Activated T-helper 1 cell treated with anti-CD3 and anti-CD28 coated beads, Interleukin-12 subunit alpha, Interleukin-12 subunit beta, Interleukin-2, Interleukin-4 antibody, amounts not matched to agents 30 ng/mL and 10 ng/mL and 1 ng/mL, durations not matched to agents 14 hours and 24 hours and 36 hours (primary cell): ENCODE results near the gene RASGEF1C. TPM values are rescaled to one million over a fixed set of nuclear protein-coding genes. Genes with fewer than 3 reads are reported as not detected.

Source experiments
- DNase-seq: peaks from one replicate; pipeline ENCODE4 v3.0.0; 2021; ENCODE audit warnings: low spot score
- H3K27ac Mint-ChIP-seq: one replicate; pipeline ENCODE4 v1.8.0; 2021; ENCODE audit warnings: mild to moderate bottlenecking, mixed read lengths
- H3K27me3 Mint-ChIP-seq: one replicate; pipeline ENCODE4 v1.8.0; 2022; ENCODE audit warnings: mild to moderate bottlenecking, moderate library complexity, mixed read lengths; ENCODE audit not compliant: insufficient read depth
- H3K36me3 Mint-ChIP-seq: one replicate; pipeline ENCODE4 v1.8.0; 2021; ENCODE audit warnings: low read depth, mixed read lengths
- H3K4me1 Mint-ChIP-seq: one replicate; pipeline ENCODE4 v1.8.0; 2021; ENCODE audit warnings: low read depth, mixed read lengths
- H3K4me3 Mint-ChIP-seq: one replicate; pipeline ENCODE4 v1.8.0; 2021; ENCODE audit warnings: mild to moderate bottlenecking, moderate library complexity, mixed read lengths
- H3K9me3 Mint-ChIP-seq: one replicate; pipeline ENCODE4 v1.8.0; 2021; ENCODE audit warnings: mixed read lengths
- intact Hi-C: fragments of 100-400 bp; cut with micrococcal nuclease; formaldehyde crosslinking; loops from one replicate; pipeline ENCODE4 v1.15.1; 2024
- total RNA-seq: library from RNA; stranded (reverse); gene quantifications from 2 replicates; pipeline ENCODE4 v1.2.3, GENCODE V29; 2022

Gene RASGEF1C
- total RNA-seq, 1 donor from 2014 or later, result not detected

GRCh38 chr5:180157866-180158265, 51.1 kb downstream of the RASGEF1C start:
- Mint-ChIP-seq H3K27me3 (peaks cover 3% of the 10 kb centered on the region), H3K9me3 (peaks cover 4% of the 10 kb centered on the region), H3K27ac (no peak overlapping the region), H3K36me3 (no peaks in the 10 kb centered on the region), H3K4me3 (no peak overlapping the region), H3K4me1 (no peaks in the 10 kb centered on the region)
- no peak for DNase-seq
- intact Hi-C loops, result no loop called here

- H3K4me3 Mint-ChIP-seq, result no peak overlapping the region
- H3K27me3 Mint-ChIP-seq, result peaks cover 3% of the 10 kb centered on the region
- DNase-seq, result no peak
- H3K9me3 Mint-ChIP-seq, result peaks cover 4% of the 10 kb centered on the region
- no peak overlapping the region for H3K27ac Mint-ChIP-seq
- intact Hi-C loops, result no loop called here
- no peaks in the 10 kb centered on the region for H3K36me3 Mint-ChIP-seq
- H3K4me1 Mint-ChIP-seq, result no peaks in the 10 kb centered on the region
Measured at GRCh38 chr5:180156141-180156540, 52.9 kb downstream of the RASGEF1C start.

DNA sequence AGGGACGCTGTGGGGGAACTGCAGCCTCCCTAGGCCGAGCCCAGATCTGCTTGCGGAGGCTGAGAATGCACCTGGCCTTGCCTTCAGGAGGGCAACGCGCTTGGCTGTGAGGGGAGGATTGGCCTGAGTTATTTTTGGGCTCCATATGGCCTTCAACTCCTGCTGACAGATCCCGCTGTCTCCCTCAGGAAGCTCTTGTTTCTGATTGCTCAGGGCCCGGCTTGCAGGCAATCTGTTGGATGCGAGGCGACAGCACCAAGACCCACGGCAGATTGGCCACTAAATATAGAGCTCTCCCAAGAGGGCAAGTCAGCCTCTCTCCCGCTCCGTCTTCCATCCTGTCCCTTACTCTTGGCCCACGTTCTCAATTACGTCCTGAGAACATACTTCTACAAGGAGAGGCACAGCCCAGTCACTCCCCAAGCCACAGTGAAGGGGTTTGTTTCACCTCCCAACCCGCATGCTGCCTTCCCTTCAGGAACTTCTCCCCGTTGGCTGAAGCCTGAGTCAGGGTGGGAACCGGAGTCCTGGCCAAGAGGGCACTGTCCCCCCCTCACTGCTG, 53.6 kb downstream of the RASGEF1C start:
- no peak overlapping the region for H3K27ac Mint-ChIP-seq
- intact Hi-C loops, result no loop called here
- H3K9me3 Mint-ChIP-seq, result peaks cover 4% of the 10 kb centered on the region
- H3K36me3 Mint-ChIP-seq, result no peaks in the 10 kb centered on the region
- no peaks in the 10 kb centered on the region for H3K4me1 Mint-ChIP-seq
- H3K4me3 Mint-ChIP-seq, result no peak overlapping the region
- H3K27me3 Mint-ChIP-seq, result no peaks in the 10 kb centered on the region
- no peak for DNase-seq

DNA sequence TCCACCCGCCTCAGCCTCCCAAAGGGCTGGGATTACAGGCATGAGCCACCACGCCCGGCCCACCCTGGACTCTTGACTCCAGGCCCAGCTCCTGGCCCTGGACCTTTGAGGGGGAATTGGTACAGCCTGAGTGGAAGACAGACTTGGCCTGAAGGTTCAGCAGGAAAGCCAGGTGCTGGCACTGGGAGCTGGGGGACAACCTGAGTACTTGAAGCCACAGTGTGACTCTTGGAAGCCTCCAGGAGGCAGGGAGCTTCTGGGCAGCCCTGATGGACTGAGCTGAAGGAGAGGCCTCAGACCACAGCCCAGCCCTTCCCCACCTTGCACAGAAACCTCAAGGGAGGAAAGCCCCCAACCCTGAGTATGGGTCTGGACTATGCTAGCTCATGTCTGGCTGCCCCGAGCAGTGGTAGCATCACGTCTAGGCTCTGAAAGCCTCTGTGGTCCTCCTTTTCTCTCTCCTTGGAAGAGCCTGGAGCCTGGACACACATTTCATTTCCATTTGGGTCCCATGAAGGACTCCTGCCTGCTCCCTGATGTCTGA, 54.1 kb downstream of the RASGEF1C start:
- no peak for DNase-seq
- intact Hi-C loops, result no loop called here
- peaks cover 10% of the 10 kb centered on the region for H3K9me3 Mint-ChIP-seq
- H3K27ac Mint-ChIP-seq, result no peak overlapping the region
- H3K27me3 Mint-ChIP-seq, result no peaks in the 10 kb centered on the region
- no peaks in the 10 kb centered on the region for H3K36me3 Mint-ChIP-seq
- H3K4me3 Mint-ChIP-seq, result no peak overlapping the region
- H3K4me1 Mint-ChIP-seq, result no peaks in the 10 kb centered on the region

DNA sequence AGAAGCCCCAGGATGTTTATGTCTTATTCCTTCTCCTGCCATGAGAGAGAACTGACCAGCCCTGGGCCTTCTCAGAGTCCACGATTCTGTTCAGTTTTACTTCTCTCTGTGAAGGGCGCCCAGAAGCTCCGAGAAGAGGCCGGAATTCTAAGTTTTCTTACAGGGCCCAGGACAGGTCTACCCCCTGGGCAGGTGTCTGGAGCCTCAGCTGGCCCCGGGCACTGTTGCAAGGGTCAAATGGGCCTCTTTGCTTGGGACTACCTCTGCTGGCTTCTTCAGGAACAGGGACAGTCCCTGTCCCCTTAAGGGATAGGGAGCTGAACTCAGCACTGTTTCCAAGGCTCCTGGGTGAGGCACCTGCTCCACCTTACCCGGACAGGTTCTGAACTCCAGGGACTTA, 55.0 kb downstream of the RASGEF1C start:
- Mint-ChIP-seq H3K4me3 (no peak overlapping the region), H3K36me3 (no peaks in the 10 kb centered on the region), H3K27me3 (no peaks in the 10 kb centered on the region), H3K27ac (no peak overlapping the region), H3K9me3 (peaks cover 13% of the 10 kb centered on the region), H3K4me1 (no peaks in the 10 kb centered on the region)
- intact Hi-C loops, result no loop called here
- no peak for DNase-seq

DNA sequence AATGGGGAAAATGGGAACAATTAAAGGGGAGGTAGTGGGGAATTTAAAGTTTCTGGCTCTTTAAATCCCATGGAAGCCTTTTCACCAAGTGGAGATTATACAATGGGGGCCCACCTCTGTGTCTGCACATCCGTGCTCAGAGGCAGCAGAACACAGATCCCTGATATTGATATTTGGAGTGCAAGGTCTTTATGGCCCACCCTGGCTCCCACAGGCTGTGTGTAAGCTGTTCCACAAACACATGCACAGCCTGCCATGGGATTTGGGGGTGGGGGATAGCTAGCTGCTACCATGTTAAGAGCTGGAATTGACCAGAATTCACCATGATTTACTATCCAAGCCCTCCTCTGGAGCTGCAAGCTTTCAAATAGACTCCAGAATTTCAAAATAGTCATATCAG, 55.9 kb downstream of the RASGEF1C start:
- peaks cover 2% of the 10 kb centered on the region for H3K27me3 Mint-ChIP-seq
- DNase-seq, result no peak
- no peaks in the 10 kb centered on the region for H3K4me1 Mint-ChIP-seq
- intact Hi-C loops, result no loop called here
- H3K9me3 Mint-ChIP-seq, result peaks cover 13% of the 10 kb centered on the region
- H3K27ac Mint-ChIP-seq, result no peak overlapping the region
- no peak overlapping the region for H3K4me3 Mint-ChIP-seq
- no peaks in the 10 kb centered on the region for H3K36me3 Mint-ChIP-seq

DNA sequence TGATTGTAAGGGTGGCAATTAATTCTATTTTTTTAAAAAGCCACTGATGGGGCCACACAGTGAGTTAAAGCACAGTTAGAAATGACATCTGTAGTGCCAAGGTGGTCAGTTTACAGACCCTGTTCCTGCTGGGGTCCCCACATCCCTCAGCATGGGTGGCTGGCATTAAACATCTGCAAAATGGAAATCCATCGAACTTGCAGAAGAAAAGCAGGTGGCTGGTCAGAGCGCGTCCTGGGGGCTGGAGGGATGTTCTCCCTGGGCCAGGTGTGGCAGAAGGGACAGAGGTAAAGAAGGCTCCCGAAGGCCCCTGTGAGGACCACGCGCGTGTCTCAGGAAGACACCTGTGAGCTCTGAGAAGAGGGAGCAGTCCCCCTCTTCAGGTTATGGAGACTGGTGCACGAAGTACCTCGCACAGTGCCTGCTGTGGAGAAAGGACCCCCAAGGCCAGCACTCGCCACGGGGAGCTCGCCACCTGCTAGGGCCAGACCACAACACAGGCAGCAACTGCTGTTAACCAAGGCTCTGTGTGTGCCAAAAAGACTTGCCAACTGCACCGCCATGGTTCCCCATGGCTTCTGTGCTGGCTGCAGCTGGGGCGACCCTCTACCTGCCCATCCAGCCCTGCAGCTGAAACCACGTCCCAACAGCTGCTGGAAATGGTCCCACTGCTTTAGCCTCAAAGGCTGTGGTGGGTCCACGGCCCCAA, 65.2 kb downstream of the RASGEF1C start:
- Mint-ChIP-seq H3K27me3 (peaks cover 2% of the 10 kb centered on the region), H3K4me1 (no peaks in the 10 kb centered on the region), H3K27ac (no peak overlapping the region), H3K4me3 (no peak overlapping the region), H3K36me3 (no peaks in the 10 kb centered on the region), H3K9me3 (peaks cover 15% of the 10 kb centered on the region)
- DNase-seq, result no peak
- intact Hi-C loops, result no loop called here

DNA sequence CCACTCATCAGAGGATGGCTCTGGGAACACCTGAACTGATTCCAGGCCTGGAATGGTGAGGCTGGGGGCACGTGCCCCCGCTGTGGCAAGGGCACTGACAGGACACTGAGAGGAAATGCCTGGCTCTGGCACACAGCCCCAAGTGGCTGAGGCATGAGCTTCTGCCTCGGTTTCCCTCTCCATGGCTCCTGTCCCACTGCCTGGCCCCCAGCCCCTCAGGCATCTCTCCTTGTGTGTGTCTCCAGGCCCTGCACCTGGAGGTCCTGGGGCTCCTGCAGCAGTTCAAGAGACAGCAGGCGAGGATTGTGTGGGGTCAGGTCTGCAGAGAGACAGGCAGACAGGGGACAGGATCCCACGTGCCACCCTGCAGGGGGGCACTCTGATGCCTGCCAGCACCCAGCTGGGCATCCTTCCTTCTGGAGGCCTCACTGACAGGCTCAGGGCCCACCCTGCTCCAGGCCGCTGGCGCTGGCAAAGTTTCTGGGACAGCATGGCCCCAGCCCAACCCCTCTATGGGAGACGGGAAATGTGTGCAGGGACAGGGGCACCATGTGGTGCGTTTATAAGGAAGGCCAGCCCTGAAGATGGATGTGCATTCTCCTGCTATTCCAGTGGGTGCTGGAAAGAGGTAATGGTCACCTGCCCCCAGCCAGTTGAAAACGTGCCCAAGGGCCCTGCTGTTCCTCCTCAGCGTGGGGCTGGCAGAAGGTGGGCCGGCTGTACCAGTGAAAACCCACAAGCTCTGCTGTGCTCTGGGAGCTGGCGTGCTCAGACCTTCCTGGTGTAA, 66.0 kb downstream of the RASGEF1C start:
- intact Hi-C loops, result no loop called here
- no peaks in the 10 kb centered on the region for H3K4me1 Mint-ChIP-seq
- no peak overlapping the region for H3K27ac Mint-ChIP-seq
- H3K36me3 Mint-ChIP-seq, result no peaks in the 10 kb centered on the region
- DNase-seq, result no peak
- no peak overlapping the region for H3K4me3 Mint-ChIP-seq
- no peaks in the 10 kb centered on the region for H3K27me3 Mint-ChIP-seq
- peaks cover 15% of the 10 kb centered on the region for H3K9me3 Mint-ChIP-seq

DNA sequence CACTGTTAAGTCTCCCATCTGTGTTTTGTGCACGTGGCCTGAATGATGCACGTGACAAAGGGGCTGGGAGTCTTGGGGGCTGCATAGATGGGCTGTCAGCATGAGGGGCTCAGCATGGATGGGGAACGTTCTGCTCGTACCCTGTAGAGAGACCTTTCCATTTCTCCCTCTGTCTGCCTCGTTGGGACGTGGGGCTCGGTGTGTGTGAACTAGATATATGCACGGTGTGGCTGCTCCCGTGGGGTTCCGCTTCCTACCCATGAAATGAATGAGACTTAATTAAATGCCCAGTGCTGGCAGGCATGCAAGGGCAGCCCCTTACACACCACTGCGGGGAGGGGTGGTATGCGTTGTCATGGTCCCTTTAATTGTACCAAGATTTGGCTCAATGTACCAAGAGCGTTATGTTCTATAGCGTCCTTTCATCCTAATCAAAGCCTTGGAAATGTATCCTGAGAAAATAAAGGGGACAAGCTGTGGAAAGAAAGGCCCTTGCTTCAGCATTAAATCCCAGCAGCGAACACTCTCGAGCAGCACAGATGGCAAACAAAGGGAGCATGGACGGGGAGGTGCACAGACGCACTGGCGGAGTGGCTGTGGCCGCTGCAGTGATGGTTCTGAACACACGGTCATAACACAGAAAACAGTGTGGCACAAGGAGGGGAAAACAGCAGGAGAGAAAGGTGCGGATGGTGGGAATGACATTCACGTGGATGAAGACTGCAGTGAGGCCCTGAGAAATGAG, 66.8 kb downstream of the RASGEF1C start:
- Mint-ChIP-seq H3K9me3 (peaks cover 8% of the 10 kb centered on the region), H3K36me3 (no peaks in the 10 kb centered on the region), H3K27ac (no peak overlapping the region), H3K27me3 (no peaks in the 10 kb centered on the region), H3K4me1 (no peaks in the 10 kb centered on the region), H3K4me3 (no peak overlapping the region)
- intact Hi-C loops, result no loop called here
- DNase-seq, result no peak

DNA sequence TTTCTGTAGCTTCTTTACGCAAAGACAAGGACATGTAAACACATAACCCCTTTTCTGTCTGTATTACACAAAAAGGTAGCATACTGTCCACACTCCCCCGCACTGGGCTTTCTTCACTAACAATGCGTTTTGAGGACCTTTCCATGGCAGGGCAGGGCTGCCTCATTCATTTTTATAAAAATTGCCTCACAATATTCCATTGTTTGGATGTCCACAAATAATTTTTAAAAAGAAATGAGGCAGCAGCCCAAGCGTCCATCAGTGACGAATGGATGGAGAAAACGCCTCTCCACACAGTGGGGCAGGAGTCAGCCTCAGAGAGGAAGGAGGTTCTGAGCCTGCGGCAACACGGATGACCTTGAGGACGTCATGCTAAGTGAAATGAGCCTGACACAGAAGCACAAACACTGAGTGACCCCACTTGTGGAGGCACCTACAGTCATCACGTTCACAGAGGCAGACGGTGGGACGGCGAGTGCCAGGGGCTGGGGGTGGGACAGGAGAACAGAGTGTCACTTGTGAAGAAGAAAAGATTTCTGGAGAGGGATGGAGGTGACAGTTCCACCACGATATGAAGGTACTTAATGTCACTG, 67.8 kb downstream of the RASGEF1C start:
- no peak for DNase-seq
- H3K4me1 Mint-ChIP-seq, result no peaks in the 10 kb centered on the region
- H3K9me3 Mint-ChIP-seq, result peaks cover under 1% of the 10 kb centered on the region
- intact Hi-C loops, result no loop called here
- H3K27me3 Mint-ChIP-seq, result no peaks in the 10 kb centered on the region
- H3K4me3 Mint-ChIP-seq, result no peak overlapping the region
- no peak overlapping the region for H3K27ac Mint-ChIP-seq
- no peaks in the 10 kb centered on the region for H3K36me3 Mint-ChIP-seq

DNA sequence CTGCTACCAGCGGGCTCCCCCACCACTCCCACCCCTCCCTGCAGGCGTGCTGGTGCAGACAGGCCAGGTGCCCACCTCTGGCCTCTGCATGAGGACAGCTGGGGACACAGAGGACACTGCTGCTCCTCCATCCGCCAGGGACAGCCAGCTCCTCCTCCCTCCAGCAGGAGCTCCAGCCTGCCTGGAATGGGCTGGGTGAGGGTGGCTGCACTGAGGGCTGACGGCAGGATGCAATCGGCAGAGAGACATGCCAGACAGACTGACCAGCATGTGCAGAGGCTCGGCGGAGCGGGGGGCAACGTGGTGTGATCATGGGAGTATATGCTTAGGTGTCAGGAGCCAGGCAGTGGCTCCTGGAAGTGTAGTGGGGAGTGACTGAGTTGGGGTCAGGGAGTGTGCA, 68.4 kb downstream of the RASGEF1C start:
- H3K9me3 Mint-ChIP-seq, result no peaks in the 10 kb centered on the region
- H3K4me1 Mint-ChIP-seq, result peaks cover 3% of the 10 kb centered on the region

GRCh38 chr5:180140079-180140554, 68.9 kb downstream of the RASGEF1C start:
- Mint-ChIP-seq H3K27me3 (no peaks in the 10 kb centered on the region), H3K9me3 (no peaks in the 10 kb centered on the region), H3K4me3 (no peak overlapping the region), H3K27ac (no peak overlapping the region), H3K36me3 (no peaks in the 10 kb centered on the region), H3K4me1 (peaks cover 7% of the 10 kb centered on the region)
- no peak for DNase-seq
- intact Hi-C loops, result no loop called here

More for the DNA sequence above, 68.4 kb downstream of the RASGEF1C start:
- no peaks in the 10 kb centered on the region for H3K36me3 Mint-ChIP-seq
- H3K27ac Mint-ChIP-seq, result no peak overlapping the region
- H3K27me3 Mint-ChIP-seq, result no peaks in the 10 kb centered on the region
- intact Hi-C loops, result no loop called here
- H3K4me3 Mint-ChIP-seq, result no peak overlapping the region
- DNase-seq, result no peak
